Measurements from ENCODE around the gene PUS1.

GRCh38 chr12:131933387-131933786, 4.3 kb downstream of the PUS1 start:
- TF ChIP-seq CTCF (IDR thresholded peaks at IDR 0.05), result no peak
- TF ChIP-seq POLR2A (IDR thresholded peaks at IDR 0.05), result no peak
